ENCODE measurements around the gene ABCA9.

GRCh38 chr17:69062860-69063581 lies 2.3 kb upstream of the ABCA9 start:
- TF ChIP-seq CTCF (IDR thresholded peaks at IDR 0.05; ENCODE audit: low read depth, low read length) (no peak), POLR2A (IDR thresholded peaks at IDR 0.05; ENCODE audit: extremely low read depth, insufficient read length) (no peak), MAX (IDR thresholded peaks at IDR 0.05; ENCODE audit: low read depth, low read length) (no peak)

All from NB4 (cell line).